GM12875 (cell line): ENCODE results near the gene NAA25.
"Not testable (repeated sequence)": the region's sequence is repeated elsewhere in the genome, so short reads cannot be mapped to it uniquely, and the experiment has no call there.

Experiments
- H3K4me3 ChIP-seq: one replicate; pipeline ENCODE4 v1.5.1; 2011; ENCODE audit warnings: low read depth, low read length, control low read depth
- CTCF ChIP-seq: IDR thresholded peaks from 2 replicates; pipeline ENCODE4 v1.5.1; 2011; ENCODE audit warnings: low read depth, mild to moderate bottlenecking, control low read depth, inconsistent platforms, low read length, moderate library complexity, borderline replicate concordance; ENCODE audit not compliant: insufficient read depth

NAA25 gene

GRCh38 chr12:112105891-112106290 is 2.7 kb downstream of the NAA25 start:
- H3K4me3 ChIP-seq = no peak overlapping the region
- no peak for TF ChIP-seq CTCF

DNA sequence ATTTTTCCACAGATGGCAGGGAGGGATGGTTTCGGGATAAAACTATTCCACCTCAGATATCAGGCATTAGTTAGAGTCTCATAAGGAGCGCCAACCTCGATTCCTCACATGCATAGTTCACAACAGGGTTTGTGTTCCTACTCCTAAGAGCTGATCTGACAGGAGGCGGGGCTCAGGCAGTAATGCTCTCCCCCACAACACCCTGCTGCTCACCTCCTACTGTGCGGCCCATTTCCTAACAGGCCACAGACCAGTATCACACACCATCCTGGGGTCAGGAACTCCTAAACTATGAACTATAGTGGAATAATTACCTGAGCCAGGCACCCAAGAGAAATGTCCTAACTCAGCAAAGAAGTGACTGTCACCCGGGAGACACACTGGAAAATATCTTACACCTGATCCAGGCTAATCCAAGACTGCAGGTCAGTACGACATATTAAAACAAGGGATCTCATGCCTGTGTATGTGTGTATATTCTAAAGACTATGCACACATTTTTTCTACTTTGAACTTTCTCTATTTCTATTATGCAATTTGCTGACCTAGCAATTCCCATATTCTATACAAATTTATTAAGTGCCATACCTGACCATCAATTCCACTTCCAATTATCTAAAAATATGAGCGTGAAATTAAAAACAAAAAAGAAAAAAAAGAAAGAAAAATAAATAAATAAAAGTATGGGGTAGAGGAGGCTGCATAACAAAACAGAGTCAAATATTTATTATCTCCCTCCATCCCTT is 4.7 kb downstream of the NAA25 start:
- no peak overlapping the region for H3K4me3 ChIP-seq
- TF ChIP-seq CTCF = no peak

DNA sequence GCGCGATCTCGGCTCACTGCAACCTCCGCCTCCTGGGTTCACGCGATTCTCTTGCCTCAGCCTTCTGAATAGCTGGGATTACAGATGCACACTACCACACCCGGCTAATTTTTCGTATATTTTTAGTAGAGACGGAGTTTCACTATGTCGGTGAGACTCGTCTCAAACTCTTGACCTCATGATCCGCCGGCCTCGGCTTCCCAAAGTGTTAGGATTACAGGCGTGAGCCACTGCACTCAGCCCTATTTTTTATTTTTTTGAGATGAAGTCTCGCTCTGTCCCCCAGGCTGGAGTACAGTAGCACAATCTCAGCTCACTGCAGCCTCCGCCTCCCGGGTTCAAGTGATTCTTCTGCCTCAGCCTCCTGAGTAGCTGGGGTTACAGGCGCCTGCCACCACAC is 5.8 kb downstream of the NAA25 start:
- not testable (repeated sequence) for H3K4me3 ChIP-seq

DNA sequence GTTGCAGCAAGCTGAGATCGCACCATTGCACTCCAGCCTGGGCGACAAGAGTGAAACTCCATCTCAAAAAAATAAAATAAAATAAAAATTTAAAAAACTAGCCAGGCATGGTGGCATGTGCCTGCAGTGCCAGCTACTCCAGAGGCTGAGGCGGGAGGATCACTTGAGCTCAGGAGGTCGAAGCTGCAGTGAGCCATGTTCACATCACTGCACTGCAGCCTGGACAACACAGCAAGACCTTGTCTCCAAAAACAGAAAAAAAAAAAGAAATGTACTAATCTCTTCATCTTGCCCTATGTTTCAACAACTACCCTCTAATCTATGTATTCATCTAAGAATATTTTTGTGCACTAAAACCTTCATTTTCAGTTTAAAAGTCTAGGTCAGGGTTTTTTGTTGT is 6.5 kb downstream of the NAA25 start:
- no peak overlapping the region for H3K4me3 ChIP-seq
- no peak for TF ChIP-seq CTCF

GRCh38 chr12:112100500-112100899 is 8.1 kb downstream of the NAA25 start:
- H3K4me3 ChIP-seq = not testable (repeated sequence)

- TF ChIP-seq CTCF = no peak
- H3K4me3 ChIP-seq = no peak overlapping the region
Observed at GRCh38 chr12:112097641-112098040, 10.9 kb downstream of the NAA25 start.

DNA sequence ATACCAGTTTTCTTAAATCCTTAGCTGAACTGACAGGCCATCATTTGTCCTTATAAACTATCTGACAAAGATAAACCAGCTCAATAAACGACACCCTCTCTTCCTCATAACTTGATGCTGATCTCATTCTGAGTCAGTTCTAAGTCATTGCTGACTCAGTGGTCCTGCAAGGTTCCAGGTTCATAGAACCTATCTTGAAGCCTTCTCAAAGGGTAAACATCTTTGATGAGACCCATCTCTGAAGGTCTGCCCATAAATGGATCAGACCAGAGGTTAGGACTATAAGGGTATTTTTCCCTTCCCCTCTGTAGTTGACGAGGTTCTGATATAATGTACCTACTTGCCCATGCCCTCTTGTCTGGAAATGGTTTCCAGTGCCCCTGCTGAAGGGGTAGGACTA is 11.9 kb downstream of the NAA25 start:
- no peak for TF ChIP-seq CTCF

GRCh38 chr12:112096070-112096469 is 12.5 kb downstream of the NAA25 start:
- TF ChIP-seq CTCF = no peak
- no peak overlapping the region for H3K4me3 ChIP-seq

More for the DNA sequence above, 11.9 kb downstream of the NAA25 start:
- no peak overlapping the region for H3K4me3 ChIP-seq
